HG02943 (cell line): ENCODE measurements around the gene BAHD1.

Experiments
- ATAC-seq: cut with Tn5 transposase; IDR thresholded peaks from one replicate; pipeline ENCODE4 v1.9.1; 2021; ENCODE audit warnings: mild to moderate bottlenecking, low read depth, moderate library complexity; ENCODE audit not compliant: unreplicated experiment

The BAHD1 gene

DNA sequence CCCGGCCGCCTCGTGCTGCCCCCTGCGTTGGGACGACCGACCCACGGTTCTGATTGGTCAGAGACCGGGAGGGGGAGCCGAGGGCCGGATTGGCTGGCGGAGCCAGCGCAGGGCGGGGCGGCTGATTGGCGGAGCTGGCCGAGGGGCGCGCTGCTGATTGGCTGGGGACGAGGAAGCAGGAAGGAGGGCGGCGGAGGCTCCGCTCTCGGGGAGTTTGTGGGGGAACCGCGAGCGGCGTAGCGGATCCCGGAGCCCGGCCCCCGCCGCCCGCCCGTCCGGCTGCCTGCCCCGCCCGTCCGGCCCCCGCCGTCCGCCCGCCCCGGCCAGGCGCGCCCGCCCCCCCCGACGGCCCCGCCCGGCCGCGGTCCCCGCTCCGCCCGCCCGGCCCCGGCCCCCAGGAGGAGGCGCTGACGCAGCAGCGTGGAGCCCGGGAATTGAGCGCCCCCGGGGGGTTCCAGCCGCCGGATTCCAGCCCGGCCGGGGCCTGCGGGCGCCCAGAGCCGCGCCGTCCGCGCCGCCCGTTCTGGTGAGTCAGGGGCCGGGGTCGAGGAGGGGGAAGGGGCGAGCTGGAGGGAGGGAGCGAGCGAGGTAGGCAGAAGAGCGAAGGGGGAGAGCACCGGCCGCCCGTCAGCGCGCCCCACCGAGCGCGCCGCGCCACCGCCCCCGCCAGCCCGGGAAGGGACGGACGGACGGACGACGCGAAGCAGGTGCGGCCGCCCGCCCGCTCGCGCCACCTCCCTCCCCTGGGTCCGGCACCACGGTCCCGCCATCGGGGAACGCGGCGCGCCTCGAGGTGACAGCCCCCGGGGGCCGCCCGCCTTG, at the start of gene BAHD1:
Gene BAHD1 (plus strand): TSS at position 211 of the 822 bp plus-strand sequence. CDS start 17,512 bp downstream, outside the sequence.
- peak; percentile 88 for ATAC-seq

- ATAC-seq = no peak
Measured at GRCh38 chr15:40392986-40393948, 47.5 kb upstream of the BAHD1 start.

DNA sequence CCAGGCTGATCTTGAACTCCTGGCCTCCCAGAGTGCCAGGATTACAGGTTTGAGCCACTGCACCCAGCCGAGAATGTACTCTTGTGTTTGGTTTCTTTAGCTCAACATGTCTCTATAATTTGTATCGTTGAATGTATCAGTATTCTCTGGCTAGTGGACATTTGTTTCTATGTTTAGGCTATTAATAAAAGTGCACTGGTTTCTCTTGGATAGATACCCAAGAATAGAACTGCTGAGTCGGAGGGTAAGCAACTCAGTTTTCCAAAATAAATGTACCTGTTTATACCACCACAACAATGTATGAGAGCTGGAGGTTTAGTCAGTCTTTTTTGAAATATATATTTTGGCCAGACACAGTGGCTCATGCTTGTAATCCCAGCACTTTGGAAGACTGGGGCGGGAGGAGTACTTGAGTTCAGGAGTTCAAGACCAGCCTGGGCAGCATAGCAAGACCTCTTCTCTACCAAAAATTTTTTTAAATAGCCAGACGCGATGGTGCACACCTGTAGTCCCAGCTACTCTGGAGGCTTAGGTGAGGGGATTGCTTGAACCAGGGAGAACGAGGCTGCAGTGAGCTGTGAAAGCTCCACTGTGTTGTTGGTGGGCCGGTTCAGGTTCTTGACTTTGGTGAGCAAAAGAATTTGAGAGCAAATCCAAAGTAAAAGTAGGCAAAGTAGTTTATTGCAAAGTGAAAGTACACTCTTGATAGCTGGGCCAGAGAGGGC, 42.9 kb upstream of the BAHD1 start:
- ATAC-seq = no peak

- no peak for ATAC-seq
Measured at GRCh38 chr15:40398413-40398873, 42.3 kb upstream of the BAHD1 start.

DNA sequence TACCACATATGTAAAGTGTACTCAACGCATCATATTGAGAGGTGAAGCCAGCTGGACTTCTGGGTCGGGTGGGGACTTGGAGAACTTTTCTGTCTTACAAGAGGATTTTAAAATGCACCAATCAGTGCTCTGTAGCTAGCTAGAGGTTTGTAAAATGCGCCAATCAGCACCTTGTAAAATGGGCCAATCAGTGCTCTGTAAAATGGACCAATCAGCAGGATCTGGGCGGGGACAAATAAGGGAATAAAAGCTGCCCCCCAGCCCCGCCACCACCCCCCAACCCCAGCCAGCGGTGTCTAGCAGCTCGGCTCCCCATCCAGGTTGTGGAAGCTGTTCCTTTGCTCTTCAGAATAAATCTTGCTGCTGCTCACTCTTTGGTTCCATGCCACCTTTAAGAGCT, 41.4 kb upstream of the BAHD1 start:
- no peak for ATAC-seq

DNA sequence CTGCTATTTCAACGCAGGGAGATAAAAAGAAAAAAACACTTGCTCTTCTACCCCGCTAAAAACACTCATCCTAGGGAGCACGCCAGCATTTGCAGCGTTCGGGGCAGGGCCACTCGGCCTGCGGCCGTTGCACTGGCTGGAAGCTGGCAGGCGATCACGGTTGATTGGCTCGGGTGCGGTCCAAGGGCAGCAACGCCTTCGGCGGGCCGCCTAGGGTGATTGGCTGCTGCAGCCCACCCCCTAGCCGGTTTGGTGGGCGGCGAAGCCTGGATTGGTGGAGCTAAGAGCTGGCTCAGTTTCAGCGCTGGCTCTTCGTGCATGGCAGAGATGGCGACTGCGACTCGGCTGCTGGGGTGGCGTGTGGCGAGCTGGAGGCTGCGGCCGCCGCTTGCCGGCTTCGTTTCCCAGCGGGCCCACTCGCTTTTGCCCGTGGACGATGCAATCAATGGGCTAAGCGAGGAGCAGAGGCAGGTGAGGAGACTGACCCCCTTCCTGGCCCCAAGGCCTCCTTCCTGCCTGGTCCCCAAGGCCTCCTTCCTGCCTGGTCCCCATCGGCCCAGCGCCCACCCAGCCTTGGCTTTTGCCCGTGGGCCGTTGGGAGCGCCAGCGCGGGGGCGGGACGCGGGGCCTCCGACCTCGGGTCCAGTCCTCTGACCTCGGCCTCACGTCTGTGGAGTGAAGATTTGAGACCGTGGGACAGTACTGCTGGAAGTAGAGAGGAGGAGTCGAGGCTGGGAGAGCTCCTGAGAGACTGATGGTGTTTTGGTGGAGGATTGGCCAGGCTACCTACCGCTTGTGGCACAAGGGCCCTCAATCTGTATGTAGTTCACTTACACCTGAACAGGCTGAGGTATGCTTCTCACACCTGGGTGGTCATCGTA, 35.0 kb upstream of the BAHD1 start, which contains the start of gene IVD:
Gene IVD (plus strand): TSS at position 295 of the 881 bp plus-strand sequence. CDS start 33 bp downstream, at position 328.
- ATAC-seq = peak; percentile 87

DNA sequence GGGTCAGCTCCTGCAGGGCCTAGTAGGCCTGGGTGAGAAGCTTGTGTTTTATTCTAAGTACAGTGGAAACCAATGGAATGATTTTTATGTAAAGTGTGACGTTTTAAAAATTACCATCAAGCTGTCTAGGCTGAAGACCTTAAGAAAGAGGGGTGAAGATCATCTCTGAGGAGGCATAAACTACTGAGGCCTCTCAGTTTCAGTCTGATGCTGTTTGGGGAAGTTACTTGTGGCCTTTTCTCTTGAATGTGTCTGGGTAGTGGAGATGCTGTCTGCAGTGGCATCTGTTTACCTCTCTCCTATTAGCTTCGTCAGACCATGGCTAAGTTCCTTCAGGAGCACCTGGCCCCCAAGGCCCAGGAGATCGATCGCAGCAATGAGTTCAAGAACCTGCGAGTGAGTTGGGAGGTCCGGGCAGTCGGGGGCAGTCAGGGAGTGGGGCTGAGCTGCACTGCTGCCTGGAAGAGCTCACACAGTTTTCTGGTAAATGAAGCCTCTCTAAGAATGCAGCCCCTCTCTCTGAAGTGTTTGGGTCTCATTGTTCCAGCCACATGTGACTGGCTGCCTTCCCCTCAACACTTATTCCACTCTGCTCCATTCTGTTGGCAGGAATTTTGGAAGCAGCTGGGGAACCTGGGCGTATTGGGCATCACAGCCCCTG, 33.3 kb upstream of the BAHD1 start:
- no peak for ATAC-seq

- ATAC-seq = no peak
Measured at GRCh38 chr15:40409366-40409765, 31.4 kb upstream of the BAHD1 start.

DNA sequence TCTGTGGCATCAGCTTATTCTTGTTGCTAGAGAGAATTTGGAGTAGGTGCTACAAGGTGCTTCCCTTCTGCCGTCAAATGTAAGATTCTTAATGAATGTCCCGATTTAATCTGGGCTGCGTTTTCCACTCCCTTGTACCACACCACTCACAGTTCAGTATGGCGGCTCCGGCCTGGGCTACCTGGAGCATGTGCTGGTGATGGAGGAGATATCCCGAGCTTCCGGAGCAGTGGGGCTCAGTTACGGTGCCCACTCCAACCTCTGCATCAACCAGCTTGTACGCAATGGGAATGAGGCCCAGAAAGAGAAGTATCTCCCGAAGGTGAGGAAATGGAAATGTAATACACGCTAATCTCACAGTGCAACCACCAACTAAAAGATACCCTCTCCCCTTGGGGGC, 30.3 kb upstream of the BAHD1 start:
- no peak for ATAC-seq

DNA sequence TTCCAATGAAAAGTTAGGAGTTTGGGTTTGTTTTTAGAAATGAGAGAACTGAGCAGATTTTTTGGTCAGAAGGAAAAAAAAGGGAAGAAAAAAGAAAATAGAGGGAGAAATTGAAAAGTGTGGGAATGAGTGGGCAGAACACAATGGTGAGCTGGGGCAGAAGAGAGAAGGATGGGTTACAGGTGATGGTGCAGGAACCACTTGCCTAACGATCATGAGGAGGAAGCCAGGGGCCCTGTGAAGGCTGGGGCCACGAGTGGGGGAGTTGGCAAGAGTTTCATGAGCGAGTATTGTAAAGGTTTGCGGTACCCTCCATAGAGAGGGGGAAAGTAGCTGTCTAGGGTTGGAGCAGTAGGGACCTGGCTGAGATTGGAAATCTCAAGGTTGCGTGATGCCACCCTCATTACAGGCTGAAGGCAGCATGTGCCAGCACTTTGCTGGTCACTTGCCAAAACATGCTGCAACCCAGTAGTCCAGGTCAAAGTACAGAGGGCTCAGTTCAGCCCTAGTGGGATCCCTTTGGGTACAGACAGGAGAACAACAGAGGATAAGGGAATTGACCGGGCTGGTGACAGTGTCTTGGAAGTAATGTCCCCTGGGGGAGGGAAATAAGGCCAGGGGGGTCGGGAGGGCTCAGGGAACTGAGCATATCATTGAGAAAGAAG, 28.5 kb upstream of the BAHD1 start:
- no peak for ATAC-seq

GRCh38 chr15:40413036-40413435, 27.7 kb upstream of the BAHD1 start:
- no peak for ATAC-seq

- no peak for ATAC-seq
Measured at GRCh38 chr15:40414816-40415215, 25.9 kb upstream of the BAHD1 start.

DNA sequence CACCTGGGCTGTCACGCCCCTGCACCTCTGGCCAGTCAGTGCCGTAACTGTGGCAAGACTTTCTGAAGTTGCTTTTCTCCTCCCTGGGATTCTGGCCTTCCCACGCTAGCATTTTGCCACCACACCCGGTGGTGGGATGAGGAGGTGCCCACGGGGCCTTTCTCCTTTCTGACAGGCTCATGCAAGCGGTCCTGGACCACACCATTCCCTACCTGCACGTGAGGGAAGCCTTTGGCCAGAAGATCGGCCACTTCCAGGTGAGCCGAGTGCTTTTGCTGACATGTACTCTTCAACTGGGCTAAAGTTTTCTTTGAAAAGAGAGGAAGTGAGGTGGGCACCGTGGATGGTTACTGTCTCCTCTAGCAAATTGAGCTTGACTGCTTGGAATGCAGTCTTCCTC, 25.5 kb upstream of the BAHD1 start:
- no peak for ATAC-seq

DNA sequence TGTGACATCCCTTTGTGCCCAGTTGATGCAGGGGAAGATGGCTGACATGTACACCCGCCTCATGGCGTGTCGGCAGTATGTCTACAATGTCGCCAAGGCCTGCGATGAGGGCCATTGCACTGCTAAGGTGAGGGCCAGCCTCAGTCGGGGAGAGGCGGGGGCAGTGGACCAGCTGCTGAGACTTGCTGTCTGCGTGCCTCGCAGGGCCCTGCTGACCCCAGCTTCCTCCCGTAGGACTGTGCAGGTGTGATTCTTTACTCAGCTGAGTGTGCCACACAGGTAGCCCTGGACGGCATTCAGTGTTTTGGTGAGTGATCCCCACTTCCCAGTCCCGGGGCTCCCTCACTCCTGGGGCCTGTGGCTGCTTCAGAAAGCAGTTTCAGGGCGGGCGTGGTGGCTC, 24.7 kb upstream of the BAHD1 start:
- no peak for ATAC-seq

GRCh38 chr15:40418126-40418525, 22.6 kb upstream of the BAHD1 start:
- ATAC-seq = no peak

DNA sequence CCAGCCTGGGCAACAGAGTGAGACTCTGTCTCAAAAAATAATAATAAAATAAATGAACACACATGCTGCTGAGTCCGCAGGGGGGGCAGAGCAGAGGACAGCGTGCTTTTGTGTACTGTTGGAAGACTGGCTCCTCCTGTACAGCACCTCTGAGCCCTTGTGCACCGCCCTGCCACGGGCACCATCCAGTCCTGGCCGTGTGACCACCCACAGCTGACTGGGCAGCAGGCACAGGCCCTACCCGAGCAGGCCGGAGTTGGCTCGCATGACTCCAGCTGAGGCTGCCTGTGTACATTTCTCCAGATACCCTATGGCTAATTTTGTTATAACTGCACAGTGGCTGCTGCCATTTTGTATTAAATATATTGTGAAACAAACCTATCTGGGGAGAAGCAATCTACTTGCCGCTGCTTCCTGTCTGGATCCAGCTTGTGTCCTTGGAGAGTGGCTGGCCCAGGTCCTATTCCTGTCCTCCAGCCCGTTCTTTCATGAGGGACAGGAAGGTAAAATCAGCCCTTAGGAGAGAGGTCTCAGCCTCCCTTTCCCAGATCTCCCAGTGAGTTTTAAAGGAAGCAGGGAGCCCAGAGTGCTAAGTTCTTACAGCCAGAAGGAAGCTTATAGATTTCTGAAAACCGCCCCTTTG, 20.6 kb upstream of the BAHD1 start:
- no peak for ATAC-seq

GRCh38 chr15:40420793-40421192, 20.0 kb upstream of the BAHD1 start:
- no peak for ATAC-seq
